Coronary artery (tissue), 2 donors: ENCODE data around the gene LZTFL1.

Source experiments
- DNase-seq: peaks from one replicate; pipeline ENCODE4 v3.0.0-alpha.2; 2017; ENCODE audit warnings: low spot score
- H3K27ac ChIP-seq, 2 donors: fragments of 200-600 bp; sonication (generic); one replicate each; pipeline ENCODE4 v1.5.1; 2016 to 2019
- H3K4me3 ChIP-seq: fragments of 200-600 bp; sonication (generic); 2 replicates; pipeline ENCODE4 v1.5.1; 2016; ENCODE audit warnings: mild to moderate bottlenecking, moderate library complexity
- TF ChIP-seq, protein P1 (sequence below): fragments of 200-600 bp; sonication (generic); IDR thresholded peaks from one replicate; pipeline ENCODE4 v1.5.1; 2019; ENCODE audit warnings: antibody characterized with exemption

LZTFL1 gene

DNA sequence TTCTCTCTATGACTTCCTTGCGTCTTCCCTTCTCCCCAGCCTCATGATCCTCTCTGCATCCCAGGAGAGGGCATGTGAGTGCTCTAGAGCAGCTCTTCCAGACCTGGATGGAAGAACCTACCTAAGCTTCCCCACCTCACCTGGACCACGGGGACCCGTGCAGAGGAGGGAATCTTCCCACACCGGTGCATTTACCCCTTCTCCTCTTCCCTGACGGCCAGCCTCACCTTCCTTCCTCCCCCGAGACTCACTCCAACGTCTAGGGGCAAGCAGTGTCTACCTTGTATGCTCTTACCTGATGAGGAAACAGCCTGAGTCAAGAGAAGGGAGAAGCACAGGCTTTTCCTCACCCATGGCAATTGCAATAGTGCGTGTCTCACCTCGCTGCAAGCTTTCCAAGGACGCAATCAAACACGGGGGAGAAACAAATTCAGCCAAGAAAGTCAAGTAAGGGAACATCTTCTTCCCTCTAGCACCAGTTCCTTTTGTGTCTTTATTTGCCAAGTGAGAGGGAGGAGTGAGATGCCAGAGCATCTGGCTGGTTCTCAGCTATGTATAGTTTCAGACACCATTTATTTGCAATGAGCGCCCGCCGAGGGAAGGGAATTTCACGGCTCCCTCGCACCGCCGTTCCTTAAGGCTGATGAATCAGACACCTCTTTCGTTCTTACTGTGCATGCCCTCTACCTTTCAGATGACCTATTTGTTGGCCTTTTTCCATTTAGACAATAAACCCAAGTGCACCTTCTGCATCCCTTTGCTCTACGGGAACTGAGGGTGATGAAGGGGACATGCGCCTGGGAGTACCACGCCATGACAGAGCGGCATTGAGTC is 42.7 kb upstream of the LZTFL1 start:
- TF ChIP-seq, protein P1, sequence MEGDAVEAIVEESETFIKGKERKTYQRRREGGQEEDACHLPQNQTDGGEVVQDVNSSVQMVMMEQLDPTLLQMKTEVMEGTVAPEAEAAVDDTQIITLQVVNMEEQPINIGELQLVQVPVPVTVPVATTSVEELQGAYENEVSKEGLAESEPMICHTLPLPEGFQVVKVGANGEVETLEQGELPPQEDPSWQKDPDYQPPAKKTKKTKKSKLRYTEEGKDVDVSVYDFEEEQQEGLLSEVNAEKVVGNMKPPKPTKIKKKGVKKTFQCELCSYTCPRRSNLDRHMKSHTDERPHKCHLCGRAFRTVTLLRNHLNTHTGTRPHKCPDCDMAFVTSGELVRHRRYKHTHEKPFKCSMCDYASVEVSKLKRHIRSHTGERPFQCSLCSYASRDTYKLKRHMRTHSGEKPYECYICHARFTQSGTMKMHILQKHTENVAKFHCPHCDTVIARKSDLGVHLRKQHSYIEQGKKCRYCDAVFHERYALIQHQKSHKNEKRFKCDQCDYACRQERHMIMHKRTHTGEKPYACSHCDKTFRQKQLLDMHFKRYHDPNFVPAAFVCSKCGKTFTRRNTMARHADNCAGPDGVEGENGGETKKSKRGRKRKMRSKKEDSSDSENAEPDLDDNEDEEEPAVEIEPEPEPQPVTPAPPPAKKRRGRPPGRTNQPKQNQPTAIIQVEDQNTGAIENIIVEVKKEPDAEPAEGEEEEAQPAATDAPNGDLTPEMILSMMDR: no peak
- DNase-seq: no peak
- H3K27ac ChIP-seq: no peak overlapping the region
- no peak overlapping the region for H3K4me3 ChIP-seq

DNA sequence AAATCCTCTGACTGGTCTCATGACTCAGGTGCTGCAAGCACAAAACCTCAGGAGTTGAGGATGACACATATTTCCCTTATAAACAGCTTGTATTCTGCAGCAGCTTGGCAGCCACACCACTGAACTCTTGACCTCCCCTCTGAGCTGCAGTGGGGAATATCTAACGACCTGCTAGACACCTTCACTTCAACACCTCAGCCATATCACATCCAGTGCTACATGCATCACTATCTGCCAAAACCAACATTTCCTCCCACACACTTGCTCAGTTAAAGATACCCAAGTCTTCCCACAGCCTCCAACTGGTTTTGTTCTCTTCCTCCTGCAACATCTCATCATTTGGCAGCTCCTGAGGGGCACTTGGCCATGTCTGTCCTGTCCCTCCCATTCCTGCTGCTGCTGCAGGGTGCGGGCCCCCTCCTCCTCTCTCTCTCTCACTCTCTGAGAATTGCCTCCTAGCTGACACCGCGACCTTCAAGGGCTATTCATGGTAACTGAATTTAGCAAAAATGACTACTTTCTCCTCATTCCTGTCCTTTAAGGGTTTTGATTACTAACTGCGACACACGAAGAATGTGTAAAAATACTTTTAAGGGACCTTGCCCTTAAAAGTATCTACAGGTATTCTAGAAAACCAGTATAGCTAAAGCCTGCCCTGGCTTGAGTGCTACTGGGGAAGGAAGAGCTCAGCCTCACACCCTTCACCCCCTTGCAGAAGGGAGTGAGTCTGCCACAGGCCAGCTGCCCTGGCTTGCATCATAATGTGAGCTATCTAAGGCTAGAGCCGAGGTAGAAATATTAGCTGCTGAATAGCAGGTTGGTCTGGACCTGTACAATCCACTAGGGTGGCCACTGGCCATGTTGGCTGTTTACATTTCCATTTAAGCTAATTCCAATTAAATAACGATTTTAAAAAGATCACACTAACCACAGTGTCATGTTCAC is 39.4 kb upstream of the LZTFL1 start:
- TF ChIP-seq, protein P1: no peak
- H3K27ac ChIP-seq: no peak overlapping the region
- no peak overlapping the region for H3K4me3 ChIP-seq
- no peak for DNase-seq

DNA sequence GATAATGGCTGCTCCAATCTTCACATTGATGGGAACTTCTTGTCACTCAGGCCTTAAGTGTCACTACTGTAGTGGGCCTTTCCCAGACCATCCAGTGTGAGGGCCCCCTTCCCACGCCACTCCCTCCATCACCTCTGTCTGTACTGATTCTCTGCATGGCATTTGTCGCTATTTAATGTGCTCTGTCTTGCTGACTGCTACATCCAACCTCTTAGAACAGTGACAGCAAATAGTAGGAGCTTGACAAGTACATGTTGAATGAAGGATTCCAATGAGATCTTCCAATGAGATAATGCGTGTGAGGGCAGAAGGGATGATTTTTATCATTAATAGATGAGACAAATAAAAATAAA is 38.8 kb upstream of the LZTFL1 start:
- TF ChIP-seq, protein P1: no peak
- no peak for DNase-seq
- Histone ChIP-seq H3K27ac (no peak overlapping the region), H3K4me3 (no peak overlapping the region)

DNA sequence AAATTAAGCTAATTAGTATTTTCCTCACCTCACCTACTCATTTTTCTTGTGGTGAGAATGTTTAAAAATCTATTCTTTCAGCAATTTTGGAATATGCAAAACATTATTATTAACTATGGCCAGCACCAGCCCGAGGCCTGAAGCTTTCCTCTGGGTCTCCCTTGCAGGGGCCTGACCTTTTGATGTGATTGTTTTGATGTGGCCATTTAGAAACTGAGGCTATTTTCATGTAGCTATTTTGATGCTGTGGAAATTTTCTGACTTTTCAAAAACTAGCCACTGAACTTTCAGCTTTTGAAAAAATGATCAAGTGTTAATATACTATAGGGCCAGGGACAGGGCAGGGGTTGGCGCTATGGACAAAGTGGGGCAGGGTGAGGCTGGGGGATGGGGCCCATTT is 36.2 kb upstream of the LZTFL1 start:
- Histone ChIP-seq H3K4me3 (no peak overlapping the region), H3K27ac (no peak overlapping the region)
- DNase-seq: no peak
- TF ChIP-seq, protein P1: no peak

DNA sequence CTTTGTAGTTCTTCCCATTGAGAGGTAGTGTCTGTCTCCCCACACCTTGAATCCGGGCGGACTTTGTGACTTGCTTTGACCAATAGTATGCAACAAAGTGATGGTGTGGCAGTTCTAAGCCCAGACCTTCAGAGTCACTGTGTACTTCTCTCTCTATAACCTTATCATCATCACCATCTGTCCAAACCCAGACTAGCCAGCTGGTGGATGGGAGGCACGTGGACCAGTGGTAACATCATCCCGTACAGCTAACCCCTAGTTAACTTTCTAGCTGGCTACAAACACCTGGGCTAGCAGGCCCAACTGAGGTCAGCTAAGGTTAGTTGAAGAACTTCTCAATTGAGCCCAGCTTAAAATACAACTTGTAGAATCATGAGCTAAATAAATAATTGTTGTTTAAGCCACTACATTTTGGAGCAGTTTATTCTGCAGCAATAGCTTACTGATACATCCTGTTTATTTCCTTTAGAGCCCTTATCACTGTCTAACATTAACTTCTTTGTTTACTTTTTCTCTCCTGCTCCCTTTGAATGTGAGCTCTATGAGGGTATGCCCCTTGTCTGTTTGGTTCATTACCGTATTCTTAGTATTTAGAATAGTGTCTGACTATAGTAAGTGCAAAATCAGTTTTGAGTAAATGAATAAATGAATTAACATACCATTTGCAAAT is 32.9 kb upstream of the LZTFL1 start:
- no peak for DNase-seq
- TF ChIP-seq, protein P1: no peak
- H3K27ac ChIP-seq: no peak overlapping the region
- H3K4me3 ChIP-seq: no peak overlapping the region

DNA sequence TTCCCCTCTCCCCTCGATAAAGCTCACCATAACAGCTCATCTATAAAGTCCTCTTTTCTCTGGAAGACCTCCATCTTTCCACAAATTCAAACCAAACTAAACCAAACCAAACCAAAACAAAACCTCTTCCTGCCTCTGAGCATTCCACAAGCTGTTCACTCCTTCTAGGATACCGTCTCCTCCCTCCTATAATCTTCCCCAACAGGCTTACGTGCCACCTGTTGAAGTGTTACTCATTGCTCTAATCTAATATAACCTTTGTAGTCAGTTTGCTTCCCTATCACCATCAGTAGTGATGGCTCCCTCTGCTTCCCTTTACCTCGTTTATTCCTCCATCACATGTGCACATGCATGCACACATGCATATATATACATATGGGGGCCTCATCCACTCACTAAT is 31.7 kb upstream of the LZTFL1 start:
- H3K27ac ChIP-seq: no peak overlapping the region
- no peak overlapping the region for H3K4me3 ChIP-seq
- no peak for DNase-seq
- TF ChIP-seq, protein P1: no peak
